Measurements from ENCODE around the gene GPR162. TPM values are rescaled to one million over a fixed set of nuclear protein-coding genes. Genes with fewer than 3 reads are reported as not detected.

GPR162 gene
- total RNA-seq, 2 donors from 2014 or later = 1.3 to 4.3 TPM

DNA sequence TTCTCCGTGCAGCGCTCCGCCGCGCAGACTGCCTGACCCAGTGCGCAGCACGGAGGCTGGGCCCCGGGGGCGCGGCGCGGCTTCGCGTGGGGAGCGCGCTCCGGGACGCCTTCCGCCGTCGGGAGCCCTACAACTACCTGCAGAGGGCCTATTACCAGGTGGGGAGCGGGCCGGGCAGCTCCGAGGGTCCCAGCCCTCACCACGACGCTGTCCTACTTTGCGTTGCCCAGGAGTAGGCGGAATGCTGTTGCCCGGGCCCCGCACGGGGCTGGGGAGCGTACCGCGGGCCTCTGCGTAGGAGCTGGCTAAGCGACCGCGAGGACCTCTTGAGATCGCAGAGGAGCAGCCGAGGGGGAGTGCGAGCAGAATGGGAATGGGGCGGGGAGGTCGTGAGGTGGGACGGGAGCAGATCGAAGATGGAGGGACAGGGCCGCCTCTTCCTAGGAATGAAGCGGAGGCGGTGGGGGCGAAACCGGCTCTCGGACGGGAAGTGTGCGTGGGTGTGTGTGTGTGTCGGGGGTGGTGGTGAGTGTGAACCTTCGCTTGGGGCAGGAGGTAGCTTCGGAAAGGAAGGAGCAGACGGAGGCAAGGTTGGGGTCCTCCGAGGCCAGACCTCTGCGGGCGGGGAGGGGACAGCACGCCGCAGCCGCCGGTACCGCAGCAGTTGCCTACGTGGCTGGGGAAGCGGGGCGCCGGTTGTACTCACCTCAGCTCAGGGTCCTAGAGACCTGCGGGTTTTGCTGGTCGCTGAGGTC is 7.3 kb downstream of the GPR162 start:
- intact Hi-C loops (cut with DNase I, micrococcal nuclease) = loop anchor here (5.0 to 10.0 kb wide), 2 partner anchors 74 to 92 kb away; partner anchors contain the start of gene MLF2 (in 1 of the 2)
- DNase-seq (peak; percentile 57 to 58), ATAC-seq (peak; percentile 31)

- intact Hi-C loops (cut with DNase I, micrococcal nuclease) = loop anchor here (5.0 to 10.0 kb wide), 2 partner anchors 75 to 92 kb away; partner anchors contain the start of gene MLF2 (in 1 of the 2)
- no peak for DNase-seq
- peak; percentile 4 for ATAC-seq
Measured at GRCh38 chr12:6829536-6830220, 8.1 kb downstream of the GPR162 start.

DNA sequence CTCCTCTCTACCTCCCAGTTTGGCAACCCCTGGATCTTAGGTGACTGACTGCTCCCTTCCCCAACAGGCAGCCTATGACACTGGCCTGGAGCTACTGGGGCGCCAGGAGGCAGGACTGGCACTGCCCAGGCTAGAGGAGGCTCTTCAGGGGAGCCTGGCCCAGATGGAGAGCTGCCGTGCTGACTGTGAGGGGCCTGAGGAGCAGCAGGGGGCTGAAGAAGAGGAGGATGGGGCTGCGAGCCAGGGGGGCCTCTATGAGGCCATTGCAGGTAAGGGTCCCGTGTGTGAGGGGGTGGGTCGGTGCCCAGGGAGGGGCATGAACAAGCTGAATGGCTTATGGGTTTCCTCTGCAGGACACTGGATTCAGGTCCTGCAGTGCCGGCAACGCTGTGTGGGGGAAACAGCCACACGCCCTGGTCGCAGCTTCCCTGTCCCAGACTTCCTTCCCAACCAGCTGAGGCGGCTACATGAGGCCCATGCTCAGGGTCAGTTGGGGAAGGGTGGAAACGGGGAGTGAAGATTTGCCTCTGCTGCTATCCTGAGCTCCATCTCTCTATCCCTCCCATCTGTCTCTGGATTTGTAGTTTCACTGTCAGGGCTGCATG is 8.8 kb downstream of the GPR162 start:
- ATAC-seq (no peak), DNase-seq (no peak)
- intact Hi-C loops (cut with DNase I, micrococcal nuclease) = no loop called here

DNA sequence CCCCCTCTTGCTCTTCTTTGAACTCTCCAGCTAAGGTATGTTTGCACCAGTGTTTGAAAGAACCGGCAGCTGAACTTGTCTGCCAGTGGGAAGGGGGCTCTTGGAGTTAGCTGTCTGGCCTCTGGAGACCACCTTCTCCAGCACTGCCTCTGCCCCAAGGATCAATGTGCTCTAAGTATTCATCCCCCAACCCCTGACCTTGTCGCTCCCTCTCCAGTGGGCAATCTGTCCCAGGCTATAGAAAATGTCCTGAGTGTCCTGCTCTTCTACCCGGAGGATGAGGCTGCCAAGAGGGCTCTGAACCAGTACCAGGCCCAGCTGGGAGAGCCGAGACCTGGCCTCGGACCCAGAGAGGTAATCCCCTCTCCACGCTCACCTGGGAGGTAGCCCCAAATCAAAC is 9.4 kb downstream of the GPR162 start:
- intact Hi-C loops (cut with DNase I, micrococcal nuclease) = no loop called here
- ATAC-seq (no peak), DNase-seq (no peak)

DNA sequence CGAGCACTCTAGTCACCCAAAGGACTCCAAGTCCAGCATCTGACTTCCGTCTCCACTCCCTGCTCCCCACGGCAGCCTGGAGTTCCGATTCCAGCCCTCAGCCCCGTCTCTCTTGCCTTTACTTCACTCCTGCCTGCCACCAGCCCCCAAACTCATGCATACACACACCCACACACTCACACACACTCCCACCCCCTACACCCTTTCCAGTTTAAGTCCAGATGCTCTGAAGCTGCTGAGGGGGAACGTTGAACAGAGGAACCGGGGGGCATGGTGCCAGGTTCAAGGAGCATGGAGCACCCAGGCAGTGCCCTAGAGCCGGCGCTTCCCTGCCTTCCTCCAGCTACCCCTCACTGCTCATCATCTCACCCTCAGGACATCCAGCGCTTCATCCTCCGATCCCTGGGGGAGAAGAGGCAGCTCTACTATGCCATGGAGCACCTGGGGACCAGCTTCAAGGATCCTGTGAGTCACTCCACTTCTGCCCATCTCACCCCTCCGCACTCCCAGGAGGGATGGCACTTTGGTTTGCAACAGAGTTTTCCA is 9.9 kb downstream of the GPR162 start:
- intact Hi-C loops (cut with DNase I, micrococcal nuclease) = no loop called here
- ATAC-seq = no peak
- no peak for DNase-seq

- DNase-seq (no peak), ATAC-seq (no peak)
- intact Hi-C loops (cut with DNase I, micrococcal nuclease) = no loop called here
Measured at GRCh38 chr12:6832125-6832524, 10.5 kb downstream of the GPR162 start.

GRCh38 chr12:6833189-6833890 is 11.7 kb downstream of the GPR162 start:
- DNase-seq = no peak
- ATAC-seq = no peak

GRCh38 chr12:6834254-6834653 is 12.6 kb downstream of the GPR162 start:
- no peak for DNase-seq
- intact Hi-C loops (cut with DNase I, micrococcal nuclease) = no loop called here
- ATAC-seq = no peak

More at GRCh38 chr12:6833189-6833890, 11.7 kb downstream of the GPR162 start:
- intact Hi-C loops (cut with DNase I, micrococcal nuclease) = no loop called here

GRCh38 chr12:6834873-6835272 is 13.3 kb downstream of the GPR162 start:
- ATAC-seq (no peak), DNase-seq (no peak)
- intact Hi-C loops (cut with DNase I, micrococcal nuclease) = no loop called here

GRCh38 chr12:6836851-6837250 is 15.2 kb downstream of the GPR162 start:
- no peak for ATAC-seq
- intact Hi-C loops (cut with DNase I, micrococcal nuclease) = no loop called here

DNA sequence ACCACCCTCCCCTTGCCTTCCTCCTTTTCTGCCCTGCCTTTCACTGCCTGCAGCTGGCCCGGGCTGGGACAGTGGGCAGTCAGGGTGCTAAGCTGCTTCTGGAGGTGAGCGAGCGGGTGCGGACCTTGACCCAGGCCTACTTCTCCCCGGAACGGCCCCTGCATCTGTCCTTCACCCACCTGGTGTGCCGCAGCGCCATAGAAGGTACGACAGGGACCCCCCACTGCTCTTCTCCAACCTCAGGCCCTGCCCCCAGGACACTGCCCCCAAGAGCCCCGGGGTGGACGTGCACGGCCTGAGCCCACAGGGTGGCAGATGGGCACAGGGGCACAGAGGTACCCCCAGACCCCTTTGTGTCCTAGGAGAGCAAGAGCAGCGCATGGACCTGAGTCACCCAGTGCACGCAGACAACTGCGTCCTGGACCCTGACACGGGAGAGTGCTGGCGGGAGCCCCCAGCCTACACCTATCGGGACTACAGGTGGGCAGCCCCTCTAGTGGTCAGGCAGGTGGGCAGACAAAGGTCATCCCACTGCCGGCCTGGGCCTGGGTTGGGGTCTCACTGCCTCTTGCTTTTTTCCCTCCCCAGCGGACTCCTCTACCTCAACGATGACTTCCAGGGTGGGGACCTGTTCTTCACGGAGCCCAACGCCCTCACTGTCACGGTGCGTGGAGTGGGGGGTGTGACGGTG is 15.9 kb downstream of the GPR162 start:
- ATAC-seq (no peak), DNase-seq (no peak)
- intact Hi-C loops (cut with DNase I, micrococcal nuclease) = no loop called here

More at GRCh38 chr12:6836851-6837250, 15.2 kb downstream of the GPR162 start:
- no peak for DNase-seq

GRCh38 chr12:6838854-6839253 is 17.2 kb downstream of the GPR162 start:
- ATAC-seq (no peak), DNase-seq (no peak)
- intact Hi-C loops (cut with DNase I, micrococcal nuclease) = no loop called here

- ATAC-seq (peak; percentile 19), DNase-seq (peak; percentile 56 to 61)
- intact Hi-C loops (cut with DNase I, micrococcal nuclease) = no loop called here
Measured at GRCh38 chr12:6839482-6840201, 18.0 kb downstream of the GPR162 start.

GRCh38 chr12:6840330-6840729 is 18.7 kb downstream of the GPR162 start:
- ATAC-seq (no peak), DNase-seq (no peak)
- intact Hi-C loops (cut with DNase I, micrococcal nuclease) = no loop called here

GRCh38 chr12:6840761-6841515 is 19.3 kb downstream of the GPR162 start, which contains the start of gene GNB3:
TSS of gene GNB3 (plus strand) at chr12:6840925. CDS start at chr12:6841288, 363 bp downstream.
- ATAC-seq (no peak), DNase-seq (no peak)
- intact Hi-C loops (cut with DNase I, micrococcal nuclease) = no loop called here

DNA sequence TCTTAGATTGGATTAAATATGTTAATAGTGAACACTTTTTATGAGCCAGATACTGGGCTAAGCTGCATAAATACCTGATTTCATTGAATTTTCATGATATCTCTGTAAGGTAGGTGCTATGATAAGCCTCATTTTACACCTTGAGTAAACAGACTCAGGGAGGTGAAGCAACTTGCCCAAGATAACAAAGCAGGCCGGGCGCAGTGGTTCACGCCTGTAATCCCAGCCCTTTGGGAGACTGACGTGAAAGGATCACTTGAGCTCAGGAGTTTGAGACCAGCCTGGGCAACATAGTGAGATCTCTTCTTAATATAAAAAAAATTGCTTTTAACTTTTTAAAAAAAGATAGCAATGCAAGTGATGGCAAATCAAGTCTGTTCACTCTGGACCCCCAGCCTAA is 20.5 kb downstream of the GPR162 start:
- DNase-seq = no peak
- no peak for ATAC-seq
- intact Hi-C loops (cut with DNase I, micrococcal nuclease) = no loop called here

All from left colon (tissue), 2 donors.